Measurements from ENCODE around the gene RPS6KA2.
"Not testable (repeated sequence)": the region's sequence is repeated elsewhere in the genome, so short reads cannot be mapped to it uniquely, and the experiment has no call there.

RPS6KA2 gene

GRCh38 chr6:166637812-166638572, 10.9 kb upstream of the RPS6KA2 start:
- intact Hi-C loops (cut with DNase I; ENCODE audit: low total_unique reads): no loop called here
- TF ChIP-seq CTCF (IDR thresholded peaks at IDR 0.05): no peak
- no peak for DNase-seq
- Histone ChIP-seq H3K9me3 (no peaks in the 10 kb centered on the region), H3K27me3 (peaks cover 0 to 33% of the 10 kb centered on the region in 2 donors), H3K27ac (no peak overlapping the region), H3K4me1 (peaks cover 0 to 3% (median 0%) of the 10 kb centered on the region in 4 donors), H3K36me3 (no peaks in the 10 kb centered on the region), H3K4me3 (no peak overlapping the region)

- H3K27me3 ChIP-seq: peaks cover 0 to 35% of the 10 kb centered on the region in 2 donors
- H3K27ac ChIP-seq: no peak overlapping the region
- H3K9me3 ChIP-seq: no peaks in the 10 kb centered on the region
- no peak for TF ChIP-seq CTCF (IDR thresholded peaks at IDR 0.05)
- DNase-seq: peak in 1 of 2 donors; percentile 17
- peaks cover 0 to 3% (median 0%) of the 10 kb centered on the region in 4 donors for H3K4me1 ChIP-seq
- H3K36me3 ChIP-seq: no peaks in the 10 kb centered on the region
- intact Hi-C loops (cut with DNase I; ENCODE audit: low total_unique reads): no loop called here
- no peak overlapping the region for H3K4me3 ChIP-seq
These were observed 9.9 kb upstream of the RPS6KA2 start for GRCh38 chr6:166636934-166637333.

- peaks cover 0 to 3% (median 0%) of the 10 kb centered on the region in 4 donors for H3K4me1 ChIP-seq
- H3K4me3 ChIP-seq: no peak overlapping the region
- H3K9me3 ChIP-seq: no peaks in the 10 kb centered on the region
- DNase-seq: peak in 1 of 2 donors; percentile 32
- H3K27ac ChIP-seq: no peak overlapping the region
- no peaks in the 10 kb centered on the region for H3K36me3 ChIP-seq
- intact Hi-C loops (cut with DNase I; ENCODE audit: low total_unique reads): no loop called here
- H3K27me3 ChIP-seq: peaks cover 0 to 40% of the 10 kb centered on the region in 2 donors
- TF ChIP-seq CTCF (IDR thresholded peaks at IDR 0.05): no peak
These were observed 9.3 kb upstream of the RPS6KA2 start for GRCh38 chr6:166636191-166636933.

- H3K27ac ChIP-seq: no peak overlapping the region
- intact Hi-C loops (cut with DNase I; ENCODE audit: low total_unique reads): no loop called here
- DNase-seq: peak in 1 of 2 donors; percentile 9
- no peak for TF ChIP-seq CTCF (IDR thresholded peaks at IDR 0.05)
- no peaks in the 10 kb centered on the region for H3K9me3 ChIP-seq
- H3K4me1 ChIP-seq: peaks cover 0 to 2% (median 0%) of the 10 kb centered on the region in 4 donors
- no peaks in the 10 kb centered on the region for H3K36me3 ChIP-seq
- H3K4me3 ChIP-seq: no peak overlapping the region
- H3K27me3 ChIP-seq: peaks cover 0 to 40% of the 10 kb centered on the region in 2 donors
These were observed 8.2 kb upstream of the RPS6KA2 start for GRCh38 chr6:166635013-166635970.

GRCh38 chr6:166634581-166634980, 7.5 kb upstream of the RPS6KA2 start:
- H3K9me3 ChIP-seq; intact Hi-C loops (cut with DNase I; ENCODE audit: low total_unique reads); DNase-seq; H3K27ac ChIP-seq; H3K36me3 ChIP-seq; H3K4me3 ChIP-seq; H3K4me1 ChIP-seq: not testable (repeated sequence)
- H3K27me3 ChIP-seq: peaks cover 0 to 40% of the 10 kb centered on the region in 2 donors
